Hematopoietic multipotent progenitor cell treated with erythropoietin and hydrocortisone succinate and interleukin-3 and kit ligand, for 8 days (in vitro differentiated cells): ENCODE results near the gene NANOS3.

Experiments
- DNase-seq: peaks from one replicate; pipeline ENCODE4 v3.0.0-alpha.2; 2015

Gene NANOS3

GRCh38 chr19:13864667-13865570 is 12.0 kb upstream of the NANOS3 start:
- DNase-seq, result no peak

GRCh38 chr19:13865571-13866462 is 11.1 kb upstream of the NANOS3 start:
- DNase-seq, result no peak

- no peak for DNase-seq
Measured at GRCh38 chr19:13866463-13867046, 10.4 kb upstream of the NANOS3 start.

DNA sequence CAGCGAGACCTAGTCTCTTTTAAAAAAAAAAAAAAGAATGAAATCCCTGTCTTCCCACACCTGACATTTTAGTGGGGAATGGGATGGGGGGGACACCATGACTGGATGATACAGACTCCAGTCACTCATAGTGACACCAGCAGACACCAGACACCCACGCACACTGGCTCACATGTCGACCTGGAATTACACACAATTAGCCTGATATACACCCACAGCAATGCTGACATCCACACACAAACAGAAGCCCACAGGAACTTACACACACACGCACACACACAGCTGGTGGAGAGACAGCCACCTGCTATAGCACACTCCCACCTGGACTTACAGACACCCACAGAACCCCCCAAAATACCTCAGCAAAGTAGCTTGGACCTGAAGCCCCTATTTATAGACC is 8.3 kb upstream of the NANOS3 start:
- no peak for DNase-seq

- no peak for DNase-seq
Measured at GRCh38 chr19:13869281-13869680, 7.7 kb upstream of the NANOS3 start.

- DNase-seq, result no peak
Measured at GRCh38 chr19:13870873-13871272, 6.1 kb upstream of the NANOS3 start.

DNA sequence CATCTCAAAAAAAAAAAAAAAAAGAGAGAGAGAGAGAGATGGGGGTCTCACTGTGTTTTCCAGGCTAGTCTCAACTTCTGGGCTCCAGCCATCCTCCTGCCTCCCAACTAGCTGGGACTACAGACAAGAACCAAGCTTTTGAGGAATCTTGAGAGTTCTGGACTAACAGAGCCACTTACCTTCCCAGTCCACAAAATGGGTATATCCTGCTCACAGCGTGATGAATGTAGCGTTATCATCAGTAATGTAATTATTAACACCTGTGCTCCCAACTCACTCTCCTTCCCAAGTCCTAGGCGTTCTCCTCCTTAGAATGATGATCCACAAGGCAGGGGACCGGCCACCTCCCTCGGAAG is 4.6 kb upstream of the NANOS3 start:
- DNase-seq, result no peak

DNA sequence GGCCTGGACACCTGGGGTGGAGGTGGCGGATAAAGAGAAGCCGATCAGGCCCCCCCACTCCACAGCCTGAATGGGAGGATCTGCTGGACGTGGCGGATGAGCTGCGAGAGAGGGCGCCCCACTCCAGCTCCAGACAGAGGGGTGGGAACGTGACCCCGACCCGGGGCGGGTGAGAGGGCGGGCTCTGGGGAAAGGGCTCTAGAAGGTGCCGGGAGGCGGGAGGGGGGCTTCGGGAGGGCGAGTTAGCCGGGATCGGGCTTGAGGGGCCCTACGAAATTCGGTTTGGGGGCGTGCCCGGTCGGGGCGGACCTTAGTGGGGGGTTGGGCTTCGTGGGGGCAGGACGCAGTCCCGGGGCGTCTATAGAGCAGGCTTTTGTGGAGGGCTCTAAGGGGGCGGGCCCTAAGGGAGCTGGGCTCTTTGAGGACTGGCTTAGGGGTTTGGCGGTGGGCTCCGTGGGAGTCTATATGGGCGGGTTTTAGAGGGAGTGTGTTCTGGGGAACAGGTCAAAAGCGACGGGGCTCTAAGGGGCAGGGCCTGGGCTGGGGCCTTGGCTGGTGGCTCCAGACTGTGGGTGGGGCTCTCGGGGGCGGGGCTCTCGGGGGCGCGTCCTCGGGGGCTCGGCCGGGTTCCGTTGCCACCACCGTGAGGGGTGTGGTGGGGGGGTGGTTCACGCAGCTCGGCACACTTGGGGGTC is 4.1 kb upstream of the NANOS3 start:
- DNase-seq, result peak; percentile 39

DNA sequence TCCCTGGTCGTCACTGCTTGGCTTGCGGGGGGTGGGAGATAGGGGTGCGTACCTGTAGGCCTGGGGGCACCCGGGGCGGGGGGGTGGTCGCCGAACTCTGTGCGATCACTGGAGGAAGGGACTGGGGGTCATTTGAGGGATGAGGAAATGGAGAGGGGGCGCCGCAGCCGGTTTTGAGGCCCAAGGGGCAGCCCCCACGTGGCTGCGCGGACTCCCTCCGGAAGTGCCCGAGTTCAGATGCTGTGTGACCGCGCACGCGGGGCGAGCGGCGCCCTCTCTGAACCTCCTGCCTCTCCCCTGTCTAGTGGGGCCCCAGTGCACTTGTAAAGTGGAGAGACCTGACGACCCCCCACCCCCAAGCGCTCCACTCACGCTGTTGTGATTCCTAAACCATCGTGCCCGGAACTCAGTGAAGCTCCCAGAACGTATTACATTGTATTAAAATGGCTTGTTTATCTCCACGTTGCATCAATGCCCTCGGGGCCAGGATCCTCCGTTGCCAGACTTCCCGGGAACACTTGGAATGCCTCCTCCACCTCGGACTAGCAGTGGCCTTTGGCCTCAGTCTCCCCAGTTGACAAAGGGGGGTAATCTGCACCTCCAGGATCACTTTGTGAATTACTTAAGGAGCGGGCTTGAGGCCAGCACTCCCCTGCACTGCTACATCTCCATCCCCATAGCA is 3.0 kb upstream of the NANOS3 start:
- DNase-seq, result no peak

- no peak for DNase-seq
Measured at GRCh38 chr19:13875824-13876223, 1.1 kb upstream of the NANOS3 start.

GRCh38 chr19:13877303-13877702 is 369 bp downstream of the NANOS3 start:
- no peak for DNase-seq

- peak; percentile 93 for DNase-seq
Measured at GRCh38 chr19:13880059-13881043, 3.4 kb downstream of the NANOS3 start.

- DNase-seq, result no peak
Measured at GRCh38 chr19:13881251-13881691, 4.3 kb downstream of the NANOS3 start.

GRCh38 chr19:13881692-13882418 is 4.9 kb downstream of the NANOS3 start:
- DNase-seq, result no peak

GRCh38 chr19:13882419-13882795 is 5.5 kb downstream of the NANOS3 start:
- no peak for DNase-seq

- no peak for DNase-seq
Measured at GRCh38 chr19:13882836-13883235, 5.9 kb downstream of the NANOS3 start.

DNA sequence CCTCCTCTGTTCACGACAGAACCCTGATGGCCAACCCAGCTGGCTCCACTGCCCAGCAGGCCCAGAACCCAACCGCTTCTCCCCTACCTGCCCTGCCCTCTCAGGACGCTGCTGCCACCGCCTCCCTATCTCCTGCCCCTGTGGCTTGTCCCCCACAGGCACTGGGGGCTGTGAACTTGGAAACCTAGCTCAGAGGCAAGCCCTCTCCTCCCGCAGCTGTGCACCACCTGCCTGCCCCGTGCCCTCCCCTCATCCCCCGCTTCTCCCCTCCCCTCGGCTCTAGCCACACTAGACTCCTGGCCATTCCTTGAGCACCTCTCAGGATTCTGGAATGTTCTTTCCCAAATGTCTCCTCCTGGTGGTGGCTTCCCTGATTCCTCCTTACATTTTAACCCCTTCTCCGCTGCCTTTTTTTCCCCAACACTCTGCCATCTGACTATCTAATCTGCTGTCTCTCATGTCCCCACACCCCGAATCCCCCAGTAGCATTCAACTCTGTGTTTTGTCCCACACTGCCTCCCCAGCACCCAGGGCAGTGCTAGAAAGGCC is 6.7 kb downstream of the NANOS3 start:
- no peak for DNase-seq

DNA sequence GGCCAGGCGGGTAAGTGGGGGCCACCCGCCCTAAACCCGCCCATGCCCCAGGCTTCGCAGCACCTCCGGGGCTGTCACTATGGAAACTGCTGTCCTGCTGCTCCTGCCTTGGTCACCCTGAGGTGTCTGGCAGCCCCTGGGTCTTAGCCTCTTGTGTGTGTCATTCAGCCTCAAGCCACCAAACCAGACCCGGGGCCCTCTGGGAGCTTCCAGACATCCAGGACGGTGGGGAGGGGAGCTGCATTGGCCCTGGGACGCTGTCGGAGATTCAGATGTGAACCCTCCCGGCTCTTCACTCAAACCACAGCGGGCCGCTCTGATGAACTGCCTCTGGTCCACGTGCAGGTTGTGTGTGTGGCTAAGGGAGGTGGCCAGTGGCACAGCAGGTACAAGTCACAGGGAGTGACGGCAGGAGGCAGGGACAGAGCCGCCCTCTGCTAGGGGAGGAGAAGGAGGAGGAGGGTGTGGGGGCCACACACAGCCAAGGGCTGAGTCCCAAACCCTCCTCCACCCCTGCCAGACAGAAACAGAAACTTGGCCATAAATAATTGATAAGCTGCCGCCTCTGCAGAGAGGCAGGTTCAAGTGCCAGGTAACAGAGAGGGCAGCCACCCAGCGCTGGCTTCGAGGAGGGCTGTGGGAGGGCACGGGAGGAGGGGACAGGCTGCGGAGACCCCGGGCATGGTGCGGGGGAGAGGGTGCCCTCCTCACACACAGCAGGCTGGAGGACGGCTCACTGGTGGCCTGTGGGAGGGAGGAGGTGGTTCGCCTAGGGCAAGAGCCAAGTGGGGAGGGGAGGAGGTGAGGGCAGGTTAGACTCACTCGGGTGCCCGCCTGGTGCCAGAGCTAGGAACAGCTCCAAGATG is 8.0 kb downstream of the NANOS3 start:
- peak; percentile 53 for DNase-seq

DNA sequence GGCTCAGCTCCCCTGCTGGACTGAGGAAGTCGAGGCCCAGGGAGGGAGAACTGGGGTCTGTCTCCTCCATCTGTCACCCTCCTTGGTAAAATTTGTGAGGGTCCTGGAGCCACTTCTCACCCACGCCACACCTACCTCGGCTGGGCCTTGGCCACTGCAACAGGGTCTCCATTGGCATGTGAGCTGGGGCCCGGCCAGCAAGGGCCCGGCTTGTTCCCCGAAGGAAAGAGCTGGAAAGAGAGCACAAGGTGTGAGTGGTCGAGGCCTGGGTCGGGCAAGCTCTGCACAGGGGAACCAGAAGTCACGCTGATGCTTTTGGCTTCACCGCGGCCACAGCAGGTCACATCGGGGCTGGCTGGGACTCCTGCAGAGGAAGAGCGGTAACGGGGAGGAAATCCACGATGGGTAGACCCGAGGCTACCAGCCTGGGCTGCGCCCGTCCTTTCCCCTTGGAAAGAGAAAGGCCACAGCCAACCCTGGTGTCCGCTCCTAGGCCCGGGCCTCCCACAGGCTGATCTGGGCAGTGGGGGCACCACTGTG is 9.0 kb downstream of the NANOS3 start:
- no peak for DNase-seq
